Suprapubic skin (tissue), 4 donors: ENCODE results near the gene KRT72. TPM values are rescaled to one million over a fixed set of nuclear protein-coding genes. Genes with fewer than 3 reads are reported as not detected.

ENCODE experiments used
- DNase-seq, 2 donors: peaks; one replicate each; pipeline ENCODE4 v3.0.0-alpha.2; 2019; ENCODE audit warnings: low spot score in 2 of 2
- H3K27ac ChIP-seq: fragments of 200-600 bp; sonication (generic); one replicate; pipeline ENCODE4 v1.5.1; 2019
- H3K27me3 ChIP-seq: fragments of 200-600 bp; sonication (generic); one replicate; pipeline ENCODE4 v1.5.1; 2019
- H3K36me3 ChIP-seq: fragments of 200-600 bp; sonication (generic); one replicate; pipeline ENCODE4 v1.5.1; 2019
- H3K4me1 ChIP-seq: fragments of 200-600 bp; sonication (generic); one replicate; pipeline ENCODE4 v1.5.1; 2019
- H3K4me3 ChIP-seq: fragments of 200-600 bp; sonication (generic); one replicate; pipeline ENCODE4 v1.5.1; 2019; ENCODE audit warnings: mild to moderate bottlenecking
- H3K9me3 ChIP-seq: fragments of 200-600 bp; sonication (generic); one replicate; pipeline ENCODE4 v1.5.1; 2019
- EP300 ChIP-seq: sonication (generic); formaldehyde crosslinking; IDR thresholded peaks from one replicate; pipeline ENCODE4 v1.6.1; 2017; ENCODE audit warnings: antibody characterized with exemption
- POLR2A ChIP-seq, 2 donors: fragments of 450-650 bp; IDR thresholded peaks; one replicate each; pipeline ENCODE4 v1.6.1; 2017; ENCODE audit warnings: antibody characterized with exemption in 2 of 2, mild to moderate bottlenecking in 2 of 2, moderate library complexity in 2 of 2
- POLR2AphosphoS5 ChIP-seq, 3 donors: sonication (generic); formaldehyde crosslinking; IDR thresholded peaks; one replicate each; pipeline ENCODE4 v1.6.1; 2017; ENCODE audit warnings: antibody characterized with exemption in 3 of 3
- WGBS: methylation state at CpG from one replicate; pipeline ENCODE4 v1.1.5; 2018; 5-methylcytosine and 5-hydroxymethylcytosine counted together
- total RNA-seq, 4 donors: library from RNA; depleted of rRNA; stranded (reverse); fragments of >200 nt; gene quantifications; one replicate each; pipeline ENCODE4 v1.1.0, GENCODE V29; 2016
- TF ChIP-seq, protein P1 (sequence below), 2 donors: fragments of 200-600 bp in 1 of 2; fragments of 450-650 bp in 1 of 2; sonication (generic) in 1 of 2; IDR thresholded peaks; one replicate each; pipeline ENCODE4 v1.5.1; 2016 to 2019; ENCODE audit warnings: antibody characterized with exemption in 2 of 2, mild to moderate bottlenecking in 1 of 2, moderate library complexity in 1 of 2

KRT72 gene
- total RNA-seq, 4 donors from 2014 or later: 2.0 to 19.2 (median 8.8) TPM

DNA sequence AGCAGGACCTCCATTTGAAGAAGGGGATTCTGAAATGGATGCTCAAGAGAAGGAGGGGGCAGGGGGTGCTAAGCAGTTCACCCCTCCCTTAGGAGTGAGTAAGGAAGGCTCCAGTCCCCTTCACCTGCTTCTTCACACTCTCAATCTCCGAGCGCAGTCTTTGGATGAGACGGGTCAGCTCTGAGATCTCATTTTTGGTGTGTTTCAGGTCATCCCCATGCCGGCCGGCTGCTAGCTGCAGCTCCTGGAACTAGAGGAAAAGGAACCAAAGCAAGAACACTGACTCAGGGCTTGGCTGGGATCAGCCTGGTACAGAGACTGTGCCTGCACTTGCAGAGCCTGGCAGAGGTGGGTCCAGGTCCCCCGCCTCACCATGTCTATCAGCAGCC is 9.8 kb upstream of the KRT72 start:
- WGBS: 71% methylated on average over 4 of the region's 6 CpGs
- TF ChIP-seq, protein P1, sequence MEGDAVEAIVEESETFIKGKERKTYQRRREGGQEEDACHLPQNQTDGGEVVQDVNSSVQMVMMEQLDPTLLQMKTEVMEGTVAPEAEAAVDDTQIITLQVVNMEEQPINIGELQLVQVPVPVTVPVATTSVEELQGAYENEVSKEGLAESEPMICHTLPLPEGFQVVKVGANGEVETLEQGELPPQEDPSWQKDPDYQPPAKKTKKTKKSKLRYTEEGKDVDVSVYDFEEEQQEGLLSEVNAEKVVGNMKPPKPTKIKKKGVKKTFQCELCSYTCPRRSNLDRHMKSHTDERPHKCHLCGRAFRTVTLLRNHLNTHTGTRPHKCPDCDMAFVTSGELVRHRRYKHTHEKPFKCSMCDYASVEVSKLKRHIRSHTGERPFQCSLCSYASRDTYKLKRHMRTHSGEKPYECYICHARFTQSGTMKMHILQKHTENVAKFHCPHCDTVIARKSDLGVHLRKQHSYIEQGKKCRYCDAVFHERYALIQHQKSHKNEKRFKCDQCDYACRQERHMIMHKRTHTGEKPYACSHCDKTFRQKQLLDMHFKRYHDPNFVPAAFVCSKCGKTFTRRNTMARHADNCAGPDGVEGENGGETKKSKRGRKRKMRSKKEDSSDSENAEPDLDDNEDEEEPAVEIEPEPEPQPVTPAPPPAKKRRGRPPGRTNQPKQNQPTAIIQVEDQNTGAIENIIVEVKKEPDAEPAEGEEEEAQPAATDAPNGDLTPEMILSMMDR (IDR thresholded peaks at IDR 0.05): no peak
- TF ChIP-seq POLR2AphosphoS5 (IDR thresholded peaks at IDR 0.05) (no peak), POLR2A (IDR thresholded peaks at IDR 0.05) (no peak), EP300 (no peak)
- H3K4me1 ChIP-seq: no peaks in the 10 kb centered on the region
- DNase-seq: no peak
- H3K4me3 ChIP-seq: no peak overlapping the region
- no peaks in the 10 kb centered on the region for H3K36me3 ChIP-seq
- H3K27me3 ChIP-seq: peaks cover 20% of the 10 kb centered on the region
- no peak overlapping the region for H3K27ac ChIP-seq
- H3K9me3 ChIP-seq: no peaks in the 10 kb centered on the region

GRCh38 chr12:52608826-52609630 is 7.8 kb upstream of the KRT72 start:
- H3K27me3 ChIP-seq: peaks cover 24% of the 10 kb centered on the region
- H3K4me1 ChIP-seq: no peaks in the 10 kb centered on the region
- no peak for DNase-seq
- no peaks in the 10 kb centered on the region for H3K9me3 ChIP-seq
- H3K36me3 ChIP-seq: no peaks in the 10 kb centered on the region
- H3K4me3 ChIP-seq: no peak overlapping the region
- TF ChIP-seq POLR2AphosphoS5 (IDR thresholded peaks at IDR 0.05): no peak
- 87% methylated on average over 6 of the region's 8 CpGs for WGBS
- H3K27ac ChIP-seq: no peak overlapping the region

DNA sequence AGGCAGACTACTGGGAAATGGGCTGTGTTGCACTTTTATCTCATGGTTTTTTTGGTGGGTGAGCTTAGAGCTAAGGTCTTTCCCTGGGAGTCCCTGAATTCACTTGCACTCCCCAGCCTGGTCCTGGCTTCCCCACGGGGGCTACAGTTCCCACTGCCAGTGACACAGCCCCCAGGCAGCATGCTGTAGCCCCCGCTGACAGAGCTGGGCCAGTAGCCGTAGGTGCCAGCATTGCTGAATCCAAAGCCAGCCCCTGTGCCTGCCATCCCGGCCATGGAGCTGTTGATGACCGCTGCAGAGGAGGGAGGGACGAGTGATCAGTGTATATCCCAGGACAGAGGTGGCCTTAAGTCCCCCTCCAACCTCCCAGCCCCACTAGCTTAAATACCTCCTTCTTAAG is 6.9 kb upstream of the KRT72 start:
- Histone ChIP-seq H3K4me1 (no peaks in the 10 kb centered on the region), H3K27ac (no peak overlapping the region), H3K9me3 (no peaks in the 10 kb centered on the region), H3K27me3 (peaks cover 24% of the 10 kb centered on the region), H3K36me3 (no peaks in the 10 kb centered on the region), H3K4me3 (no peak overlapping the region)
- DNase-seq: no peak
- TF ChIP-seq EP300 (no peak), POLR2AphosphoS5 (IDR thresholded peaks at IDR 0.05) (no peak), POLR2A (IDR thresholded peaks at IDR 0.05) (no peak)
- TF ChIP-seq, protein P1 (IDR thresholded peaks at IDR 0.05): no peak
- 85% methylated on average over 5 of the region's 6 CpGs for WGBS

DNA sequence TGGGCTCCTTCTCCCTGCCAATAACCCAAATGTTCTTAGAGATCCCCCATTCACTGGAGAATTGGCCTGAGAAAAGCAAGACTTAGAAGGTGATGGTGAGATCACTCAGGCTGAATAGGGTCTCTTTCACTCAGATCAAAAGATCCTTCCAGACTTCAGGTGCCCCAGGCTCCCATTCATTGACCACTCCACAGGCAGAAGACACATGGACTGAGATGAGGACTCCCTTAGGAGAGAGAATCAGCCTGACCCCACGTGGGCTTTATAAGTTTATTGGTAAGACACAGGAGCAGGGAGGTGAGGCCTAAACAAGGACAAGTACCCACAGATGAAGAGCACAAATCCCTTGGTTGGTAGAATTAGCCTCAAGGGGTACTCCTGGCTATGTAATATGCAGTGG is 6.1 kb upstream of the KRT72 start:
- Histone ChIP-seq H3K9me3 (no peaks in the 10 kb centered on the region), H3K27ac (no peak overlapping the region), H3K36me3 (no peaks in the 10 kb centered on the region), H3K27me3 (peaks cover 28% of the 10 kb centered on the region), H3K4me3 (no peak overlapping the region), H3K4me1 (no peaks in the 10 kb centered on the region)
- TF ChIP-seq EP300 (no peak), POLR2A (IDR thresholded peaks at IDR 0.05) (no peak), POLR2AphosphoS5 (IDR thresholded peaks at IDR 0.05) (no peak)
- TF ChIP-seq, protein P1 (IDR thresholded peaks at IDR 0.05): no peak
- WGBS: 50% methylated on average over 1 of the region's 1 CpG
- no peak for DNase-seq

DNA sequence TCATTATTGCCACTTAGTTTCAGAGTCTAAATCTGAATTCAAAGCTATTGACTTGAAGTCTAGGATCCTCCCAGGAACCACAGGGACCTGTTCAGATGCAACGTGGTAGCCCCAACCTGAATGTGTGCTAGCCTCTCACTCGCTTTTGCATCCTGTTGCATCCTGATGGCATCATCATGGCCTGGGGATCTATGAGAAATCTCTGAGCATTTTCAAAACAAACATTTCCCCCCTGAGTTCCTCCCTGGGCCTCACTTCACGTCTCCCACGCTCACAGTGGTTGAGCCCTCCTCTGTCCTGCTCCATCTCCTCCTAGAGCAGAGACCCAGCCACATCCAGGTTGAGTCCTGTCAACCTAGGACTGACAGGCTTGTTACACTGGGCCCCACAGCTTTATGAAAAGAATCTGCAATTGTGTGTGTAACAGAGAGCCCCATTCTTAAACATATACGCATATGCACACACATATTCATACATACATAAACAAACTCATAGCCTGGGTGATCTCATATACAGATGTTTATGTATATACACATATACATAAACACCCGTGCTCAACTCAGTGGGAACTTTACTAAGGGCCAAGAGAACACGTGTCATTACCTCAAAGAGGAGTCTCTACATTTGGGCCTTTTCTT is 5.4 kb upstream of the KRT72 start:
- peaks cover 33% of the 10 kb centered on the region for H3K27me3 ChIP-seq
- no peak overlapping the region for H3K4me3 ChIP-seq
- H3K4me1 ChIP-seq: no peaks in the 10 kb centered on the region
- 90% methylated on average over 7 of the region's 7 CpGs for WGBS
- TF ChIP-seq EP300 (no peak), POLR2A (IDR thresholded peaks at IDR 0.05) (no peak), POLR2AphosphoS5 (IDR thresholded peaks at IDR 0.05) (no peak)
- TF ChIP-seq, protein P1 (IDR thresholded peaks at IDR 0.05): no peak
- no peaks in the 10 kb centered on the region for H3K36me3 ChIP-seq
- H3K27ac ChIP-seq: no peak overlapping the region
- DNase-seq: no peak
- H3K9me3 ChIP-seq: no peaks in the 10 kb centered on the region
